Astrocyte (in vitro differentiated cells and primary cell): ENCODE measurements around the gene WDR59. TPM values are rescaled to one million over a fixed set of nuclear protein-coding genes. Genes with fewer than 3 reads are reported as not detected.

ENCODE experiments used
- DNase-seq: peaks from one replicate; pipeline ENCODE4 v3.0.0-alpha.2; 2010; ENCODE audit warnings: low read depth
- FAIRE-seq: peaks from 2 replicates; lab custom pipeline; 2011; peaks lifted over from hg19 to GRCh38; lab: Jason Lieb, UNC
- H2AFZ ChIP-seq: 2 replicates; pipeline ENCODE4 v1.6.0; 2012; ENCODE audit warnings: low read depth, low read length, inconsistent platforms
- H3K27ac ChIP-seq: 2 replicates; pipeline ENCODE4 v1.5.1; 2011; ENCODE audit warnings: low read depth, low read length, inconsistent platforms
- H3K27me3 ChIP-seq: 2 replicates; pipeline ENCODE4 v1.6.0; 2011; ENCODE audit warnings: low read length, inconsistent platforms; ENCODE audit not compliant: insufficient read depth
- H3K36me3 ChIP-seq: 2 replicates; pipeline ENCODE4 v1.5.1; 2011; ENCODE audit warnings: low read length, inconsistent platforms; ENCODE audit not compliant: insufficient read depth
- H3K4me1 ChIP-seq: 2 replicates; pipeline ENCODE4 v1.5.1; 2011; ENCODE audit warnings: low read length, inconsistent platforms; ENCODE audit not compliant: insufficient read depth
- H3K4me2 ChIP-seq: 2 replicates; pipeline ENCODE4 v1.6.0; 2012; ENCODE audit warnings: low read length, inconsistent platforms
- H3K4me3 ChIP-seq: 2 replicates; pipeline ENCODE4 v1.5.1; 2011; ENCODE audit warnings: low read depth, mild to moderate bottlenecking, low read length, inconsistent platforms; ENCODE audit not compliant: insufficient read depth
- H3K79me2 ChIP-seq: 2 replicates; pipeline ENCODE4 v1.6.0; 2012; ENCODE audit warnings: mild to moderate bottlenecking, low read length, inconsistent platforms; ENCODE audit not compliant: insufficient read depth
- H3K9ac ChIP-seq: 2 replicates; pipeline ENCODE4 v1.6.0; 2012; ENCODE audit warnings: mild to moderate bottlenecking, low read length, inconsistent platforms
- H3K9me3 ChIP-seq: 2 replicates; pipeline ENCODE4 v1.5.1; 2012; ENCODE audit warnings: low read depth, mild to moderate bottlenecking, low read length, inconsistent platforms; ENCODE audit not compliant: insufficient read depth
- H4K20me1 ChIP-seq: 2 replicates; pipeline ENCODE4 v1.6.0; 2012; ENCODE audit warnings: low read length, inconsistent platforms; ENCODE audit not compliant: insufficient read depth
- H3K27ac Mint-ChIP-seq: one replicate; pipeline ENCODE4 v1.8.0; 2021; ENCODE audit warnings: mild to moderate bottlenecking, mixed read lengths; ENCODE audit not compliant: unreplicated experiment
- H3K27me3 Mint-ChIP-seq: one replicate; pipeline ENCODE4 v1.8.0; 2021; ENCODE audit warnings: low read depth, mixed read lengths; ENCODE audit not compliant: unreplicated experiment
- H3K36me3 Mint-ChIP-seq: one replicate; pipeline ENCODE4 v1.8.0; 2021; ENCODE audit warnings: low read depth, mixed read lengths; ENCODE audit not compliant: unreplicated experiment
- H3K4me1 Mint-ChIP-seq: one replicate; pipeline ENCODE4 v1.8.0; 2021; ENCODE audit warnings: low read depth, mixed read lengths; ENCODE audit not compliant: unreplicated experiment
- H3K4me3 Mint-ChIP-seq: one replicate; pipeline ENCODE4 v1.8.0; 2021; ENCODE audit warnings: mild to moderate bottlenecking, moderate library complexity, mixed read lengths; ENCODE audit not compliant: unreplicated experiment
- H3K9me3 Mint-ChIP-seq: one replicate; pipeline ENCODE4 v1.8.0; 2021; ENCODE audit warnings: mild to moderate bottlenecking, mixed read lengths; ENCODE audit not compliant: unreplicated experiment
- EZH2 ChIP-seq: IDR thresholded peaks from 2 replicates; pipeline ENCODE4 v1.6.1; 2012; ENCODE audit warnings: mild to moderate bottlenecking, low read length, inconsistent platforms; ENCODE audit not compliant: insufficient read depth
- total RNA-seq: library from RNA; stranded (reverse); gene quantifications from 2 replicates; pipeline ENCODE4 v1.2.1, GENCODE V29; 2021
- TF ChIP-seq, protein P1 (sequence below): IDR thresholded peaks from 2 replicates; pipeline ENCODE4 v1.5.1; 2011; ENCODE audit warnings: low read depth, mild to moderate bottlenecking, inconsistent platforms, low read length, moderate library complexity; ENCODE audit not compliant: insufficient read depth

The WDR59 gene
- total RNA-seq, 1 donor from 2014 or later: 63.8 TPM

GRCh38 chr16:74999219-74999608 is 14.3 kb upstream of the WDR59 start:
- H2AFZ ChIP-seq: no peak overlapping the region
- H3K27ac ChIP-seq: peak overlapping the region; percentile 27
- FAIRE-seq (no peak), DNase-seq (no peak)
- peak overlapping the region; percentile 80 for H3K9ac ChIP-seq
- H3K4me2 ChIP-seq: peak overlapping the region; percentile 99
- peaks cover 2% of the 10 kb centered on the region for H3K36me3 Mint-ChIP-seq
- no peaks in the 10 kb centered on the region for H3K36me3 ChIP-seq
- no peaks in the 10 kb centered on the region for H3K9me3 ChIP-seq
- H3K27me3 Mint-ChIP-seq: no peaks in the 10 kb centered on the region
- no peaks in the 10 kb centered on the region for H3K9me3 Mint-ChIP-seq
- TF ChIP-seq EZH2: no peak
- TF ChIP-seq, protein P1, sequence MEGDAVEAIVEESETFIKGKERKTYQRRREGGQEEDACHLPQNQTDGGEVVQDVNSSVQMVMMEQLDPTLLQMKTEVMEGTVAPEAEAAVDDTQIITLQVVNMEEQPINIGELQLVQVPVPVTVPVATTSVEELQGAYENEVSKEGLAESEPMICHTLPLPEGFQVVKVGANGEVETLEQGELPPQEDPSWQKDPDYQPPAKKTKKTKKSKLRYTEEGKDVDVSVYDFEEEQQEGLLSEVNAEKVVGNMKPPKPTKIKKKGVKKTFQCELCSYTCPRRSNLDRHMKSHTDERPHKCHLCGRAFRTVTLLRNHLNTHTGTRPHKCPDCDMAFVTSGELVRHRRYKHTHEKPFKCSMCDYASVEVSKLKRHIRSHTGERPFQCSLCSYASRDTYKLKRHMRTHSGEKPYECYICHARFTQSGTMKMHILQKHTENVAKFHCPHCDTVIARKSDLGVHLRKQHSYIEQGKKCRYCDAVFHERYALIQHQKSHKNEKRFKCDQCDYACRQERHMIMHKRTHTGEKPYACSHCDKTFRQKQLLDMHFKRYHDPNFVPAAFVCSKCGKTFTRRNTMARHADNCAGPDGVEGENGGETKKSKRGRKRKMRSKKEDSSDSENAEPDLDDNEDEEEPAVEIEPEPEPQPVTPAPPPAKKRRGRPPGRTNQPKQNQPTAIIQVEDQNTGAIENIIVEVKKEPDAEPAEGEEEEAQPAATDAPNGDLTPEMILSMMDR: no peak
- H3K4me3 Mint-ChIP-seq: peak overlapping the region; percentile 84
- H3K27me3 ChIP-seq: no peaks in the 10 kb centered on the region
- H3K4me3 ChIP-seq: peak overlapping the region; percentile 84
- H3K27ac Mint-ChIP-seq: no peak overlapping the region
- peaks cover 29% of the 10 kb centered on the region for H3K4me1 Mint-ChIP-seq
- peaks cover 19% of the 10 kb centered on the region for H3K4me1 ChIP-seq
- H4K20me1 ChIP-seq: peaks cover 46% of the 10 kb centered on the region
- H3K79me2 ChIP-seq: peaks cover 49% of the 10 kb centered on the region

DNA sequence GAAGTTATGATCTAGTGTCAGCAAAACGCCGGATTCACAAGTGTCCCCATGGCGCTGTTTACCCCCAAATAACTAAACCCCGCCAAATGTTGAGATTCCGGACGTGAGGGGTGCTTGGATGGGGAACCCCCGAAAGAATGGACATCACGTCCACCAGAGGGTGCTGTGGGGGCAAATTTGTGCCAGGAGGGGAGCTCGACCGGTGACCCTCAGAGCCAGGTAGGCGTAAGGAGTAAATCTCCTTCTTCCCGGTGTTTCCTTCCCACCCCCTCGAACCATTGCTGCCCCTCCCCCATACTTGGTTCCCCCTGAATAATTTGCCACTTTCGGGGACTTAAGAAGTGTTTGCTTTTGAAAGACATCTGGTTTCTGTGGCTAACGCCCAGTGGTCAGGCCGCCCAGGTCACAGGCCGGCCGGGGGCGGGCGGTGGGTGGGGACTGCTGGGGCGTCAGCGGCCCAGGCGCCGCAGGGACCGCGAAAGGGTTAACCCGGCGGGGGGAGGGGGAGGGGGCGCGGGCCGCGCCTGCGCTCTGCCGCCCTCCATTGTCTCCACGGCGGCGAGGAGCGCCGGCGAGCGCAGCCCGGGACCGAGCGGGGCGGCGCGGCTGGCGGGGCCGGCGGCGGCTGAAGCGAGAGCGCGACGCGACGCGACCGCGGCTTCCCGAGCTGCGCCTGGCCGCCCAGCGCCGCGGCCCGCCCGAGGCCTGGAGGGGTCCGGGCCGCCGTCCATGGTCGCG is 13.7 kb upstream of the WDR59 start, which contains the start of gene ZNRF1:
Gene ZNRF1, plus strand, starts transcription at position 544 of the 738 bp plus-strand sequence. CDS start 648 bp downstream, outside the sequence.
- H3K36me3 ChIP-seq: no peaks in the 10 kb centered on the region
- H3K27ac ChIP-seq: peak within 1 kb of the TSS; percentile 27
- no peaks in the 10 kb centered on the region for H3K27me3 ChIP-seq
- H3K79me2 ChIP-seq: peaks cover 44% of the 10 kb centered on the region
- H3K4me1 ChIP-seq: peaks cover 19% of the 10 kb centered on the region
- no peaks in the 10 kb centered on the region for H3K9me3 ChIP-seq
- peaks cover 2% of the 10 kb centered on the region for H3K36me3 Mint-ChIP-seq
- H3K9me3 Mint-ChIP-seq: no peaks in the 10 kb centered on the region
- peak within 1 kb of the TSS; percentile 86 for H3K4me3 Mint-ChIP-seq
- H3K4me3 ChIP-seq: peak within 1 kb of the TSS; percentile 84
- H3K9ac ChIP-seq: peak within 1 kb of the TSS; percentile 80
- peak within 1 kb of the TSS; percentile 99 for H3K4me2 ChIP-seq
- FAIRE-seq (no peak), DNase-seq (peak; percentile 44)
- H3K27me3 Mint-ChIP-seq: peaks cover 3% of the 10 kb centered on the region
- peak within 1 kb of the TSS; percentile 58 for H3K27ac Mint-ChIP-seq
- H3K4me1 Mint-ChIP-seq: peaks cover 27% of the 10 kb centered on the region
- peak within 1 kb of the TSS; percentile 74 for H2AFZ ChIP-seq
- TF ChIP-seq, protein P1: peak; percentile 51
- TF ChIP-seq EZH2: no peak
- H4K20me1 ChIP-seq: peaks cover 40% of the 10 kb centered on the region

DNA sequence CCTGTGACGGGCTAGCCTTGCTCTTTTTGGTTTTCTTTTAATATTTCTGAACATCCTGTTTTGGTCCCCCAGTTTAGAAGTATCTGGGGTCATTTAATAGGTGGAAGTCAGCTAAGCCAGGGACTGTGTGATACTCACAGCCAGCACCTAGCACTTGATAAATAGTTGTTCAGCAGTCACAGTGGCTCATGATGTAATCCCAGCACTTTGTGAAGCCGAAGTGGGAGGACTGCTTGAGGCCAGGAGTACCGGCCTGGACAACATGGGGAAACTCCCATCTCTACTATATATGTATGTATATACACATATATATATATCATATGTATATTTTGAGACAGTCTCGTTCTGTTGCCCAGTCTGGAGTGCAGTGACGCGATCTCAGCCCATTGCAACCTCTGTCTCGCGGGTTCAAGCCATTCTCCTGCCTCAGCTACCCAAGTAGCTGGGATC is 12.1 kb upstream of the WDR59 start:
- FAIRE-seq: no peak
- Histone ChIP-seq H3K27ac (no peak overlapping the region), H3K4me2 (no peak overlapping the region), H3K27me3 (no peaks in the 10 kb centered on the region), H3K9ac (no peak overlapping the region), H2AFZ (no peak overlapping the region), H4K20me1 (peaks cover 24% of the 10 kb centered on the region), H3K9me3 (no peaks in the 10 kb centered on the region), H3K4me3 (no peak overlapping the region), H3K36me3 (no peaks in the 10 kb centered on the region), H3K79me2 (peaks cover 28% of the 10 kb centered on the region), H3K4me1 (peaks cover 19% of the 10 kb centered on the region)
- no peaks in the 10 kb centered on the region for H3K36me3 Mint-ChIP-seq
- no peak overlapping the region for H3K4me3 Mint-ChIP-seq
- H3K27me3 Mint-ChIP-seq: peaks cover 7% of the 10 kb centered on the region
- no peak overlapping the region for H3K27ac Mint-ChIP-seq
- peaks cover 13% of the 10 kb centered on the region for H3K4me1 Mint-ChIP-seq
- TF ChIP-seq, protein P1: no peak
- TF ChIP-seq EZH2: no peak
- no peaks in the 10 kb centered on the region for H3K9me3 Mint-ChIP-seq
- no peak for DNase-seq
